Stimulated activated naive CD4-positive, alpha-beta T cell (primary cell): ENCODE results near the gene MTHFD2.
A peak's percentile ranks its signal among the peaks of the same experiment; 100 is the strongest.
"Not testable (repeated sequence)": the region's sequence is repeated elsewhere in the genome, so short reads cannot be mapped to it uniquely, and the experiment has no call there.

Experiments
- DNase-seq, 6 experiments: peaks; one replicate each; lab custom pipeline; 2025; lab: John Stamatoyannopoulos, UW

Gene MTHFD2

DNA sequence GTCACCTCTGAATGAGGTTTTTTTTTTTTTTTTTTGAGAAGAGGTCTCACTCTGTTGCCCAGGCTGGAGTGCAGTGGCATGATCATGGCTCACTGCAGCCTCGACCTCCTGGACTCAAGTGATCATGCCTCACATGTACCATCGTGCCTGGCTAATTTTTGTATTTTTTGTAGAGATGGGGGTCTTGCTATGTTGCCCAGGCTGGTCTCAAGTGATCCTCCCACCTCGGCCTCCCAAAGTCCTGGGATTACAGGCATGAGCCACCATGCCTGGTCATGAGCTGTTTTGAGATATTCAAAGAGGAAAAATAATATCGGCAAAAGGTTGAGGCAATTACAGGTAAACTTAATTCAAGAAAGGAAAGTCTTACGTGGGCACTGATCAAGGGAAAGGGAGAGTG is 31.4 kb downstream of the MTHFD2 start:
- DNase-seq, result not testable (repeated sequence)

- DNase-seq, result no peak
Measured at GRCh38 chr2:74232426-74232825, 34.0 kb downstream of the MTHFD2 start.

GRCh38 chr2:74233648-74234047 is 35.2 kb downstream of the MTHFD2 start:
- no peak for DNase-seq

- DNase-seq, result no peak
Measured at GRCh38 chr2:74235041-74235440, 36.6 kb downstream of the MTHFD2 start.

DNA sequence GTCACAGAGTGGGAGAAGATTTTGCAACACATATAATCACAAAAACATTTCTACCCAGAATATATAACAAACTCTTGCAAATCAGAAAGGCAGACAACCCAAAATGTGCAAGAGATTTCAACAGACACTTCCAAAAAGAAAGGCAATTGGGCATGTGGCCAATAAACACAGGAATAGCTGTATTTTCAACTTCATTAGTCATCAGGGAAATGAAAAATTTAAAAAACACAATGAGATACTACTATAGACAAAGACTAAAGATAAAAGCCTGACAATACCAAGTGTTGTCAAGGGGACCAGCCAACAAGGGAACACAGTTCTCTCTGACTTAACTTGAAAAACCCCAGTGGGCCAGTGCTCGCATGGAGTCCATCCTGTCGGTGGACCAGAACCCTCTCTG is 40.5 kb downstream of the MTHFD2 start:
- no peak for DNase-seq

DNA sequence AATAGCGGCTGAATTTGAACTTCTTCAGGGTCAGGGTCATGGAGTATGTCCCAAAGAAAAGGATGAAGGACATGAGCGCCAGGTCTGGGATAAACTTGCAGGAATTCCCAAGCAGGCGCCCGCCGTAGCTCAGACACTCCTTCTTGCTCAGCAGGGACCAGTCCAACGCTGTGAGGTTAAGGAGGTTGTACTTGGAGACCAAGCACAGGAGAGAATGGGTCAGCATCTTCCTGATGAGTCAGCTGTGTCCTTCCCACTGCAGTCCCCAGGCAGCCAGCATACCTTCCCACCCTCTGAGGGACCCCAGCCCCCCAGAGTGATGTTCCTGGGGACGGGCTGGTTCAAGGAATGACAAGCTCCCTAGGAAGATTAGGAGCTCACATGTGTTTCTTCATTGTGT is 40.9 kb downstream of the MTHFD2 start:
- no peak for DNase-seq

DNA sequence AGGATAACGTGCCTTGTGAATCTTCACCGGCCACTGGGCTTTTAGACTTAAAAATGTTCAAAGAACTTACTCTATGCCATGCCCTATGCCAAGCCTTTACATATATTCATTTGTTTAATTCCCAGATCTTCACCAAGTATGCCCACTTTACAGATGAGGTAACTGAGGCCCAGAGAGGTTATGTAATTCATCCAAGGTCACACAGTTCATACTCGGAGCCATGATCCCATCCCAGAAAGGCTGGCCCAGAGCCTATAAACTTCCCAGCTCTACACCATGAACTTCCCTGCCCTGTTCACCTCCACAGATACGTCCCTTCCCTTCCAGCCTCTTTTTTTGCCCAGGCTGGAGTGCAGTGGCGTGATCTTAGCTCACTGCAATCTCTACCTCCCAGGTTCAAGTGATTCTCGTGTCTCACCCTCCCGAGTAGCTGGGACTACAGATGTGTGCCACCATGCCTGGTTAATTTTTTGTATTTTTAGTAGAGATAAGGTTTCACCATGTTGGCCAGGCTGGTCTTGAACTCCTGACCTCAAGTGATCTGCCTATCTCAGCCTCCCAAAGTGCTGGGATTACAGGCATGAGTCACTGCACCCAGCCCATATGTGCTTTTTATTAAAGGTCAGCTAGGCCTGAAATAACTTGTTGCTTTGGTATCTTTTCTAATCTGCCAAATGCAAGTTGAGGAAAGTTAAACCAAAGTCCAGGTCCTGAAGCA is 44.1 kb downstream of the MTHFD2 start:
- DNase-seq, result no peak

DNA sequence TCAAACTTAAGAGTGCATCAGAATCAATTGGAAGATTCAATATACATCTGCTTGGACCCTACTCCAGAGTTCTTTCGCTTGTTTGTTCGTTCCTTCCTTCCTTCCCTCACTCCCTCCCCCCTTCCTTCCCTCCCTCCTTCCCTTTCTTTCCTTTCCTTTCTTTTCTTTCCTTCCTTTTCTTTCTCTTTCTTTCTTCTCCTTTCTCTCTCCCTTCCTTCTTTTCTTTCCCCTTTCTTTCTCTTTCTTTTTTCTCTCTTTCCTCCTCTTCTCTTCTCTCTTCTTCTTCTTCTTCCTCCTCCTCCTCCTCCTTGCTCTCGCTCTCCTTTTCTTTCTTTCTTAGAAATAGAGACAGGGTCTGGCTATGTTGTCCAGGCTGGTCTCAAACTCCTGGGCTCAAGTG is 45.9 kb downstream of the MTHFD2 start:
- DNase-seq, result no peak

GRCh38 chr2:74246496-74247195 is 48.2 kb downstream of the MTHFD2 start:
- DNase-seq, result no peak

DNA sequence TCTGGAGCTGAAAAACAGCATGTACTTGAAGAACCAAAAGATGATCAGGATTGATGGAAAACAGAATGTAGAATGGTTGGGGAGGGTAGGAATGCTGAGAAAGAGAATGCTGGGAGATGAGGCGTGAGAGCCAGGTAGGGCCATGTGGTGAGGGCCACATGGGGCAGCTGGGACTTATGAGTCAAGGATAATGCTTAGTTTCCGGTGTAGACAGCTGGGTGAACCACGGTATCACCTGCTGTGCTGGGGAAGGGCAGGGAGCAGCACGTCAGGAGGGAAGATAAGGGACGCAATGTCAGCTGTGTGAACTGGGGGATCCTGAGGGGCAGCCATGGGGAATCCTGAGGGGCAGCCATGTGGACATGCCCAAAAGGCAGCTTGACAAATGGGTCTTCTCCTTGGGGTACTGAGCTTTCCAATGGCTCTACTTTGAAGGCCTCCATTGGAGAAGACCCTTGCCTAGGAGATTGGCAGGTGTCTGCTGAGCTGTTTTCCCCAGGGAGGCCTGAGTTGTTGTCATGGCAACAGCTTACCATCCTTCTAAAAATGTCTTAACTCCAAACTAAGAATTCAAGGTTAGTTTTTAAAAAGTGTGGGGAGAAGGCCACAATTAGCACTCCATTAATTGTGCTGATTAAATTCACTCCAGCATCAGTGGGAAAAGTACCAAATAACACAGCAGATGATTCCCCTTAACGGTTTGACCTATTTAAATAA is 51.1 kb downstream of the MTHFD2 start:
- no peak for DNase-seq

DNA sequence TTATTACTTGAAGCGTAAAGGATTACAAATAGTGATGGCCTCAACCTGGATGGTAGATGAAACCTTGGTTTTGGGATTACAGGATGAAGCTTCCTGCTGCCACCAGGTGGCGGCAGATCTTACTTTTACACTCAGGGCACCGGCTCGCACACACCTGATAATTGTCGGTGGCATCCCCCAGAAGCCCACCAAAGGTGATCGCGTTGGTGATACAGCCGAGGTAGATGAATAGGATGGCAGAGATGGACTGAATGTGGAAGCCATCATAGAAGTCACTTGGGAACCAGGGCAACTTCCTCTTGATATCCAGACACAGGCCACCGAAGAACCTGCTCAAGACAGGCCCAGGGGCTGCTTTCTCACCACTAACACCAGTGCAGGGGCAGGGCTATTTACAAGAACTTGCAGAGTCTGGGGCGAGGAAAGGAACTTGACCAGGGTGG is 51.8 kb downstream of the MTHFD2 start:
- peak; percentile 24 to 67 (median 41) for DNase-seq

GRCh38 chr2:74252036-74252435 is 53.6 kb downstream of the MTHFD2 start:
- DNase-seq, result no peak

DNA sequence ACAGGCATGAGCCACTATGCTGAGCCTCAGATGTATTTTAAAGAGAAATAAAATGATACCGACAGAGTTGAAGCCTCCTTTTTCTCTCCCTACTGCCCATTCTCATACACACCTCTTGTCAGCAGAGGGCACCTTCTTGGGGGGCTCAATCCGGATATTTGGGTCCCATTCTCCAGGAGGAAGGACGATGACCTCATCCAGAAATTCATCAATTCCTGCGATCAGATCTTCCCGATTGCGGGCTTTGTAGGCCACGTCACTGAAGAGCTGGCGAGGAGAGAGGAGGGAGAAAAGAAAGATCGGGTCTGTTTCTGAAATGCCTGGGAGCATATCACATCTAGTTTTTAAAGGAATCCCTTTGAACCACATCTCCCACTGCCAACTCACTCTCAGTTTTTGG is 54.4 kb downstream of the MTHFD2 start:
- DNase-seq, result no peak

DNA sequence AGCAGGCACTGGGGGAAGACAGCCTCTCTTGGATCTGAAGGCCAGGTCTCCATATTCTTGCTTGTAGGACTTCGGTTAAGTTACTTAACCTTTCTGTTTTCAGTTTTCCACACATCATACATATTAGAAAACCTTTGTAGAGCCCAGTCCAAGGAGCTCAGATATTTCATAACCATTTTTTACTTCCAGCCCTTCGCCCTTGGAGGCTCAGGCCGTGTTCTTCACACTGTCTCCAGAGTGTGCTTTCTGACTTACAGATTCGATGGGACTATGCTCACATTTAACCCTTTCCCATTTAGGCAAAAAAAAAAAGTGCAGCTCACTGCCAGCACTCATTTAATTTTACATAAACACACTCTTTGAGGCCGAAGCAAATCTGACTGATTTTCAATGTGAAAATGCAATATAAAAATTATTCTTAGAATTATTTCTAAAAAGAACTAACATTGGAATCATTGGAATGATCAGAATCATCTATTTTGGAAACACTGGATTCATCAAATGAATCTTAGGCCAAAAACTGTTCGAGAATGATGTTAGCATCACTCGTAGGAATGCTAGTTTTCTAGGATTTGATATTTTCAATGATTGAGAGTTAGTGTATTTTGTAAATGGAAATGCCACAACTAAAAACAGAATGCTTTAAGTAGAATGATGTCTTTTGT is 55.0 kb downstream of the MTHFD2 start:
- no peak for DNase-seq

DNA sequence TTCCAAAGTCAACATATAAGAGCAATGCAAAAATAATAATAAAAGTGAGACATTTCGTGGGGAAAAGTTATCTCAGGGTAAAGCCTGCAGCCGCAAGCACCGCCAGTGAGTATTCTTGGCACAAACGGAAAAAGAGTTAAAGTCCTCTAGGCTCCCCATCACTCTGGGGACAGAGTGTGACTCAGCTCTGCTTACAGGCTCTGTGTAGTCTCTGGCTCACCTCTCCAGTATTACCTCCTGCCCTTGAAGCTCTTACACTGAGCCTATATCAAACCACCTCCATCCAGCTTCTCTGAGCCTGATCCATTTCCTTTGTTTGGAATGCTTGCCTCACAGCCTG is 55.5 kb downstream of the MTHFD2 start:
- no peak for DNase-seq

DNA sequence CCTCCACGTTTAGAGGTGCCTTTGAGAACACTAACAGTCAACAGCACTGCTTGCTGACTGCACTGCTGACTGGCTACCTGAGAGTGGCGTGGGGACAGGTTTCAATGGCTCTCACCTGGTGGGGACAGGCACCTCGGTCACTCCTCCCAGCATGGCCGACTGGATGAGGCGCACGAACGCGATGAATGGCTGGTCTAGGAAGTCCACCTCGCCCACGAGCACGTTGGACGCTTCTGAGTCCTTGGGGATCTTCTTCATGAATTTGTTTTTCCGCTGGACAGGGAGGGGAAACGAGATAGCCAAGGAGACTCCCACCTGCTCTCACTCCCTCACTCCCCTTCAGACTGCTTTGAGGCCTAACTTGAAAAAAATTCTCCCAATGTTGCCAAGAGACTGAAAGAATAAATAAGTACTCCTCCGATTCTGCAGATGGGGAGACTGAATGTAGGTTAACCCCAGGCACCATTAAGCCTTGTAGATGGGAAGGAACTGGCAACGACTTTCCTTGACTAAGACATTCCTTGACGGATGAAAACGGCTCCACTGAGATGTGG is 57.3 kb downstream of the MTHFD2 start:
- DNase-seq, result no peak

GRCh38 chr2:74259191-74259590 is 60.8 kb downstream of the MTHFD2 start:
- no peak for DNase-seq

- DNase-seq, result no peak
Measured at GRCh38 chr2:74259733-74260132, 61.3 kb downstream of the MTHFD2 start.

DNA sequence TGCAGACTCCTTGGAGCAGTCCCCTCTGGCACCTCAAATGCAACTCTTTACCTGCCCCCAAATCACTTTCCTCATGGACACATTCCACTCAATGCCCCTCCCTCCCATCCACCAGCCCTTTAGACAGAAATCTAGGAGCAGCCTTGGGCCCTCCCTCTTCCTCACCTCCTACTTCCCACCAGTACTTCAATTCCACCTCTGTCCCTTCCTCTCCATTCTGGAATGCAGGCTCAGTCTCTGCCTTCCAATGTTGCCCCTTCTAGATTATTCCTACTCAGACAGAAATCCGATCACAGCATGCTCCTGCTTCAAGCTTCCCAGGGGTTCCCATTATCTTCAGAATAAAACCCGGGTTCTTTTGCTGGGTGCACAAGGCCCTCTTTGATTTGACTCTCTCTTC is 62.1 kb downstream of the MTHFD2 start:
- no peak for DNase-seq

GRCh38 chr2:74261204-74261864 is 62.9 kb downstream of the MTHFD2 start:
- DNase-seq, result no peak

- DNase-seq, result no peak
Measured at GRCh38 chr2:74262681-74263080, 64.3 kb downstream of the MTHFD2 start.

DNA sequence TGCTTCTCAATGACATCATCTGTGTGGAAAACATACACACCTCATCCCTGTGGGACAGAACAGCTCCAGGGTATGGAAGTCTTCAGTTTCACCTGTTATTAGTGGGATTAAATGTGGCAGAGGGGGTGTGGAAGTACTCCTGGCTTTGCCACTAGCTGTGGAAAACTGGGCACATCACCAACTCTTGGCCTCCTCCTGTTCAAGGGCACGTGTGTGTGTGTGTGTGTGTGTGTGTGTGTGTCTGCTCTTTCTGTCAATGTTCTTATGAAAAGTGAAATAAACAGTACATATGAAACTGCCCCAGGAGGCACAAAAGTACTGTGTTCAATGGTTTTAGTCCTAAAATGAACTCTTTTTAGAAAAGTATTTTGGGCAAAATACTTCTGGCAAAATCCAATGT is 65.9 kb downstream of the MTHFD2 start:
- no peak for DNase-seq
